Left lobe of liver (tissue), 2 donors: ENCODE measurements around the gene NCK2. TPM values are rescaled to one million over a fixed set of nuclear protein-coding genes. Genes with fewer than 3 reads are reported as not detected.

Experiments
- ATAC-seq: fragments of 200-7000 bp; cut with Tn5 transposase; one replicate; pipeline ENCODE4 v1.9.1; 2020; ENCODE audit warnings: mild to moderate bottlenecking, moderate library complexity
- DNase-seq: peaks from one replicate; pipeline ENCODE4 v3.0.0-alpha.2; 2020; ENCODE audit warnings: low spot score
- total RNA-seq: library from RNA; stranded (reverse); gene quantifications from one replicate; pipeline ENCODE4 v1.2.1, GENCODE V29; 2021
- donor health status: DM: no; HTN: no; CAD: no; lungs with moderate emphysema.
- donor health status: DM: no; HTN: yes; CAD: no.

NCK2 gene
- 6.3 TPM for total RNA-seq

DNA sequence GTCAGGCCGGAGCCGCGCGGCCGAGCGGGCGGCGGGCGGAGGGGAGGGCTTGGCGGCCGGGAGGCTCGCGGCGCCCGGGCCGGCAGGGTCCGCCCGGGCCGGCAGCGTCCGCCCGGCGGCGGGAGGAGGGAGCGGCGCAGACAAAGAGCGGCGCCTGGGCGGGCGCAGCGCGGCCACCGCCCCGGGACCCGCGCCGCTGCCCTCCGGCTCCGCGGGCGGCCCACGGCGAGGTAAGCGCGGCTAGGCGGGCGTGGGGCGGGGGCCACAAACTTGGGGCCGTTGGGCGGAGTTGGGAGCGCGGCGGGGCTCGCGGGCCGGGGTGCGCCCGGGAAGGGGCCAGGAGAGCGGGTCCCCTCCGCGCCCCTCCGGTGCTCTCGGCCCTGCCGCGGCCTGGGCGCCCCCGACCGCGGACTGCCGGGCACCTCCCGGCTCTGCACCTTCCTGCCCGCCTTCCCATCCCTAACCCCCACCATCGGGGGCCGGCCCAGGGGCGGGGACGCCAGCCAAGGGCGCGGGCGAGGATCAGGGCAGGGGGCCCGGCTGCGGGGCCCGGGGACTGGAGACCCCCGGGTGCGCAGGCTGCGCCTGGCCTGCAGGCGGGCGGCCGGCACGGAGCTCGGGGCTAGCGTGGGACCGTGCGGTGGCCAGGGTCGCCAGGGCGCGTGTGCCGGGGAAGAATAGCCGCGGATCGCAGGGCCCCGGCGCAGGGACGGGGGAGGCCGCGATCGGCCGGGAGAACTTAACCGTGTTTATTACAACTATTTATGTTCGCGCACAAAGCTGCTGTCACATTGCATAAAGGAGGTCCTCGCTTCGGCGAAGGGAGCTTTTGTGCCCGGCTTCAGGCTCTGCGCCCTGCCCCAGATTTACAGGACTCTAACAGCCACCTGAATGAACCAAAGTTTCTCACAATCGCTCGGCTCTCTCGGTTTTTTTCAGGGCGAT lies at the start of gene NCK2:
TSS of gene NCK2 (plus strand) at position 4 of the 945 bp plus-strand sequence. CDS start 110,152 bp downstream, outside the sequence.
- peak; percentile 44 for ATAC-seq
- peak; percentile 51 for DNase-seq

DNA sequence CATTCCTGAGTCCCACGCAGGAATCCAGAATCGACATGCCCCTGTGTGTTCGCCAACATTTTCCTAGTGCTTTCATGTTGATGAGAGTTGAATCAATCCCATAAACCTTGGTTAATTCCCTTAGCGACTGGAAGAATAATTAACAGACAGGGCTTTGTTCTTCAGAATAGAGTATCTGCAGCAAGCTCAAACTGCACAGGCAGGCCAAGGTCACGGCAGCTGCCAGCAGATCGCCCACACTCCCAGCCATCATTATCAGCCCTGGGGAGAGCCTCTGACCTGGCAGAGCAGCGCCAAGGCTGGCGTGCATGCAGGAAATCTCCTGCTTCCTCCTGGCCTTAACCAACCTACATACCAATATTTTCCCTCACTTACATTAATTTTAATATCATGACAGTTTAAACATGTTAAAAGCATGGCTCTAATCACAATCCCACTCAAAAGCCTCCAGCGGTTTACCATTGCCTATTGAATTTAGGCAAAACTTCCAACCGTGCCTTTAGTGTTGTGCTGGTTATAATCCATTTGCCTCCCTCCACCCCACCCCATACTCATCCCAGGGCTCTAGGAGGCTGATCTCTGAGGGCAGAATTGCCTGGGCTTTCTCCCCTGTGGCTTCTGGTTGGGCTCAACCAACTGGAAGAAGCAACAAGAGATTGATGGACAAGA lies 46.8 kb upstream of the NCK2 start:
- DNase-seq, result no peak
- peak; percentile 36 for ATAC-seq

- ATAC-seq (no peak), DNase-seq (no peak)
These were observed 45.9 kb upstream of the NCK2 start for GRCh38 chr2:105698820-105699219.

- no peak for ATAC-seq
- no peak for DNase-seq
These were observed 43.7 kb upstream of the NCK2 start for GRCh38 chr2:105701042-105701441.

DNA sequence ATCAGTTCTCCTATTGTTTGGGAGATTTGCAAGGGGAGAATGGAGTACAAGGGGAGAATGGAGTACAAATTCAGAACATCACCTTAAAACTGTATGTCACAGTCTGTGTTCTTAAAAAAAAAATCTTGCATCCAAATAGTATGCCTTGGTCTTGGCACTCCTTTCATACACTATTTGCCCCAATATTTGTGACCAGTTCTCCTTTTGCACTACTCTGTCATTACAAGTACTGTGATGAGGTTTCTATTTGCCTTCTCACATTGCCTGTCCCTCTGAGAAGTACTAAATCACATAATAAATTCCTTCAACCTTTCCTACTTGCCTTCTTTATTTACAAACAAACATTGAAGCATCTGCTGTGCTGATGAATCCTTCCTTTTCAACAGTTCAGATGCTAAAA lies 36.0 kb upstream of the NCK2 start:
- ATAC-seq (no peak), DNase-seq (no peak)

DNA sequence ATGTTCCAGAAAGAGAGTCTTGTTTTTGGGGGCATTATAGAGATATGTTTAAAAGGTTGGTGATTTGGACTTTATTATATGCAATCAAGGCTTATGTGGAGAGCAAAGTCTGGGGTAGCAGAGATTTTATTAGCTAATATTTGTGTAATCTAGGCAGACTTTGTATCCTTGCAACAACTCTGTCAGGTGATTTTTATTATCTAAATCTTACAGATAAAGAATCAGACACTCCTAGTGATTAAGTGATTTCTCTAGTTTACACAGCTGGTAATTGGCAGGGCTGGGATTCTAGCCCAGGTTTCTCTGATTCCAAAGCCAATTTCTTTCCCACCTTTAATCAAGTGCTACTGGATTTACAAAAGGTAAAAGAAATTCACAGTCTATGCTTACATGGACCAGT lies 33.3 kb upstream of the NCK2 start:
- ATAC-seq, result peak; percentile 71
- no peak for DNase-seq

DNA sequence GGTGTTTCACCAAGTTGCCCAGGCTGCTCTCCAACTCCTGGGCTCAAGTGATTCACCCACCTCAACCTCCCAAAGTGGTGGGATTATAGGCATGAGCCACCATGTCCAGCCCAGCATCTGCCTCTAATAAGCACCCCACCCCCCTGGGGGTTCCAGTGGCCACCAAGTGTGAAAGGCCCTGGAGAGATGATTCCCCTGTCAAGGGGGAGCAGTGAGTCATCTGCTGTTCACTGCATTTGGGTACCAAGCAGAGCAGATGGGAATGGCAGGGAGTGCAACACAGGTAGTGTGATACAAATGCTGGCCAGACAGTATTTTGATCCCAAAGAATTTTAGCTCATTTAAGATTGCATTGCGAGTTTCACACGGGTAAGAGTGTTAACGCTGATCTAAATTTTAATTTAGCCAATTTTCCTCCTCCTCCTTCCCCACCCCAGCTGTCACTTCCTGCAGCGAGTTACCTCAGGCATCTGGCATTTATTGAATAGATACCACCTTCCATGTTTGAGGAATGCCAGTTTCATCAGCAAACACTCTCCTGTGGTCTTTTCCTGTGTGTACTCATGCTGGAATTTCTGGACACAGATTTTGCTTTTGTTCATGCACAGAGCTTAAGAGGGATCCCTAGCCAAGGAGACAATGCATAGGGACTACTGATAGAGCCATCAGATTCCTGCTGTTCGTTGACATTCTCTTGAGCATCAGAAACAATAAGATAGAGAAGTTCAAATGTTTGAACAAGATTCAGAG lies 32.4 kb upstream of the NCK2 start:
- no peak for ATAC-seq
- no peak for DNase-seq

DNA sequence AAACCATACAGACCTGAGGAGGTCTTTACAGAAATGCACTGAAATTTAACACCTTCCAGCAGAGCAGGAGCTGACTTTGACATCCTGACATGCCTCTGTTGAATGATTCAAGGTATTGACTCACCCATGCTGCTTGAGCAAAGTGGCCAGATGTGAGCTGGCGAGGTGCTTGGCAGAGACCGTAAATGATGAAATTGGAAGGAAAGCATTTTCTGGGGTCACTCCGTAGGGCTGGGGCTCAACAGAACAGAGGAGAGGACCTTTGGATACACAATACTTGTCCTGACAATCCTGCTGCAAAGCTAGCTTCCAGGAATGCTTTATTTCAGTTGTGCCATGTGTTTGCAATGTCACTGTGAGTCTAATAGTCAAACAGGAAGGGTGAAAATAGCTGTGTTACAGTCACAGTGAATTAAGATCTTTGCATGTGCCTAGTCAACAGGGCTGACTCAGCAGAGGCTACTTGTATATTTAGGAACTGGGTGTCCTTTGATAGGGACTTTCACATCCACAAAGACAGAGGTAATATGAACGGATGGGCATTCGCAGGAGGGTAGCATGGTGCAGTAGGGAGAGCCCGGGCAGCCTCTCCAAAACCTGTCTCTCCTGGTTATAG lies 31.6 kb upstream of the NCK2 start:
- ATAC-seq (no peak), DNase-seq (no peak)

GRCh38 chr2:105714141-105714540 lies 30.6 kb upstream of the NCK2 start:
- ATAC-seq, result no peak

DNA sequence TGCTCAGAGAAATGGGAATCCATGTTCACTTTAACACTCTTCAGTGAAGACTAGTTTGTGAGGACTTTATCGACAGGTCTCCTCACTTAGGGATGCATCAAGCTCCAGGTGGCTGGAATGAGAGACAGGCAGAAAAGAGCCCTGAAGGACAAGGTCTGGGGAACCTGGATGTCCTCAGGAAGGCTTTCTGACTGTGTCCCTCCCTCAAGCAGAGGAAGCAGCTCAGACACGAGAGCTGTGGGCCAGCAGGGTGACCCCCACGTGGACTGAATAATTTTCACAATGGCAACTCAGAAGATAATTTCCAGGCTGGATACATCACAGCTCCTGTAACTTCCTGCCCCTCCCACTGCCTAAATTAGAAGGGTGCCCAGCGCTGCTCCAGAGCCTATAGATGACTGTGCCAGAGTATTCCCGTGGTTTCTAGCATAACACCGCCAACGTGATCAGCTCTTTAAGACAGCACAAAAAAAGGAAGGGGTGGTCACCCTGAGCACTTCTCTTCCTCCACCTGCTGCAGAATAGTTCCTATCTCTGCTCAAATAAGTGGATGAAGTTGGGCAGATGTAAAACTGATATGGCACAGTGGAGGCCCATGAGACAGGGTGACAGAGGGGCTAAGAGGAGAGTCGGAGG lies 25.7 kb upstream of the NCK2 start:
- ATAC-seq (no peak), DNase-seq (no peak)

More at GRCh38 chr2:105714141-105714540, 30.6 kb upstream of the NCK2 start:
- DNase-seq, result no peak

- no peak for DNase-seq
- ATAC-seq, result no peak
These were observed 22.7 kb upstream of the NCK2 start for GRCh38 chr2:105721991-105722511.

GRCh38 chr2:105722726-105723297 lies 21.9 kb upstream of the NCK2 start:
- no peak for ATAC-seq
- no peak for DNase-seq

- DNase-seq, result no peak
- ATAC-seq, result no peak
These were observed 21.3 kb upstream of the NCK2 start for GRCh38 chr2:105723431-105723830.

- DNase-seq (no peak), ATAC-seq (no peak)
These were observed 19.3 kb upstream of the NCK2 start for GRCh38 chr2:105725388-105725787.

- no peak for DNase-seq
- no peak for ATAC-seq
These were observed 14.5 kb upstream of the NCK2 start for GRCh38 chr2:105730170-105730569.

DNA sequence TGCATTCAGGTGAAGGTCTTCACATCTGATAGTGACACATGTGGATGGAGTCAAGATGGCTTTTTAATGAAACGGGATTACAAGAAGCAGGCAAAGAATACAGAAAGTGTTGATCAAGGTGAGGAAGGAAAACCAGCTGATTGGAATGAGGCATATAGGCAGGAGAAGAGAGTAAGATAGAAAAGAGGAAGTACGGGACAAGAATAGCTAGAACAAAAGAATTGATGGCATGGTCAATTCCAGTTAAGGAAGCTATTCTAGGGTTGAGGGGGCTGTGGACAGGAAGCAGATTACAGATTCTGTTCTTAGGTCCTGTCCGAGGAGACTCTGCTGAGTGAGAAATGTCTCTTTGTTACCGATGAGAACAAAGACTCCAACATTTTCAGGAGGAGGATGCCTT lies 13.2 kb upstream of the NCK2 start:
- ATAC-seq, result no peak
- DNase-seq, result no peak

- ATAC-seq (no peak), DNase-seq (no peak)
These were observed 12.6 kb upstream of the NCK2 start for GRCh38 chr2:105732101-105732500.

GRCh38 chr2:105732955-105733607 lies 11.6 kb upstream of the NCK2 start:
- no peak for DNase-seq
- no peak for ATAC-seq

DNA sequence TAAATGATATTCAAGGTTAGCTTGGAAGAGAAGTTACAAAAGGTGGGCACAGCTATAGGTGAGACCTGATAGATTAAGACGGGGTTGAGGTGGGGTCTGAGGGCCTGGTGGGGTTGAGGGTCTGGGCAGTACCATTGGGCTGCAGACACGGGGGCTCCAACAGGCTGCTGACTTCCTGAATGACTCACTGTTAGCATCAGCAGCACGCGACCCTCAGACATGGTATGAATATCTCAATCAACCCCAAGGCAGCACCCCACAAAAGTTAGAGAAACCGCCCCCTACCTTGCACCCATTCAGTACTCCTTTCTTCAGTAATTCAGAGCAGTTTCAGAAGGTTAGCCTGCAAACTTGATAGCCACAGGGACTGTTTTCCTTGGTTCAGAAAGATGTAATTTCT lies 10.8 kb upstream of the NCK2 start:
- ATAC-seq, result no peak
- no peak for DNase-seq
